Stimulated activated naive CD8-positive, alpha-beta T cell treated with anti-CD3 and anti-CD28 coated beads, Interleukin-15, amount 100 ng/mL, for 72 hours (primary cell): ENCODE data around the gene TCF12.
"Not testable (repeated sequence)": the region's sequence is repeated elsewhere in the genome, so short reads cannot be mapped to it uniquely, and the experiment has no call there.

Experiments used
- ATAC-seq: fragments of 150-1000 bp; cut with Tn5 transposase; 2 replicates; pipeline ENCODE4 v1.10.0; 2021; ENCODE audit warnings: mild to moderate bottlenecking, moderate library complexity
- DNase-seq, 2 donors: peaks; one replicate each; pipeline ENCODE4 v3.0.0; 2021 to 2022
- H3K27ac Mint-ChIP-seq, 2 donors: one replicate each; pipeline ENCODE4 v1.8.0; 2022; ENCODE audit warnings: mild to moderate bottlenecking in 2 of 2, mixed read lengths in 2 of 2, moderate library complexity in 2 of 2
- H3K27me3 Mint-ChIP-seq: one replicate; pipeline ENCODE4 v1.8.0; 2022; ENCODE audit warnings: mixed read lengths
- H3K4me1 Mint-ChIP-seq: one replicate; pipeline ENCODE4 v1.8.0; 2022; ENCODE audit warnings: mild to moderate bottlenecking, mixed read lengths
- H3K4me3 Mint-ChIP-seq, 2 donors: one replicate each; pipeline ENCODE4 v1.8.0; 2022; ENCODE audit warnings: mild to moderate bottlenecking in 2 of 2, mixed read lengths in 2 of 2, moderate library complexity in 1 of 2
- H3K9me3 Mint-ChIP-seq, 2 donors: one replicate each; pipeline ENCODE4 v1.8.0; 2022; ENCODE audit warnings: mixed read lengths in 2 of 2

The TCF12 gene

DNA sequence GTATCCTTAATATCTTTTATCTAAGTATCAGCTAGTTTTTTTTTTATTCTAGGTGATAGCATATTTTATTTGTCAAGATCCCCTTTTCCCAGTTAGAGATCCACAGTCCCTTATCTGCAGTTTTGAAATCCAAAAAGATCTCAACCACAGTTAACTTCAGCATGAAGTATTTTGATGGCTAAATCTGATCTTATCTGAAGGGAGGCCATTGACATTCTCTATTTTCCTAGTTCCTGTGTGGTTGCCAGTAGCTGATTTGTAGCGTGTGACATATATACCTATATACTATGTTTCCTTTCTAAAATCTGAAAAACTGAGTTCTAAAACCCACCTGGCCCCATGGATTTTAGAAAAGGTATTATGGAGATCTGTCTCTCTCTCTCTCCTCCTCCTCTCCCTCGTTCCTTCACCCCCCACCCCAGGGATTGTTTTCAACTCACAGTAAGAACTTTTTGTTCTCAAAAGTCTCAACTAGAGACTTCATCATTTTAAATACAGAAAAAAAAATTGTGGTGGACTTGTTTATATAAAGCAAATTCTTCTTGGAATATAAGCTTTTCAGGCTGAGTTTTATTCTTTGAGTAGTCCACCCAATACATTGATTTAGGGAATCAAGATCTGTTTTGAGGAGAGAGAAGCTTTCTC is 12.3 kb downstream of the TCF12 start:
- no peak overlapping the region for H3K27ac Mint-ChIP-seq
- no peaks in the 10 kb centered on the region for H3K27me3 Mint-ChIP-seq
- H3K9me3 Mint-ChIP-seq = peaks cover under 1 to 5% of the 10 kb centered on the region in 2 donors
- no peak for ATAC-seq
- peaks cover 68% of the 10 kb centered on the region for H3K4me1 Mint-ChIP-seq
- no peak overlapping the region for H3K4me3 Mint-ChIP-seq
- no peak for DNase-seq

DNA sequence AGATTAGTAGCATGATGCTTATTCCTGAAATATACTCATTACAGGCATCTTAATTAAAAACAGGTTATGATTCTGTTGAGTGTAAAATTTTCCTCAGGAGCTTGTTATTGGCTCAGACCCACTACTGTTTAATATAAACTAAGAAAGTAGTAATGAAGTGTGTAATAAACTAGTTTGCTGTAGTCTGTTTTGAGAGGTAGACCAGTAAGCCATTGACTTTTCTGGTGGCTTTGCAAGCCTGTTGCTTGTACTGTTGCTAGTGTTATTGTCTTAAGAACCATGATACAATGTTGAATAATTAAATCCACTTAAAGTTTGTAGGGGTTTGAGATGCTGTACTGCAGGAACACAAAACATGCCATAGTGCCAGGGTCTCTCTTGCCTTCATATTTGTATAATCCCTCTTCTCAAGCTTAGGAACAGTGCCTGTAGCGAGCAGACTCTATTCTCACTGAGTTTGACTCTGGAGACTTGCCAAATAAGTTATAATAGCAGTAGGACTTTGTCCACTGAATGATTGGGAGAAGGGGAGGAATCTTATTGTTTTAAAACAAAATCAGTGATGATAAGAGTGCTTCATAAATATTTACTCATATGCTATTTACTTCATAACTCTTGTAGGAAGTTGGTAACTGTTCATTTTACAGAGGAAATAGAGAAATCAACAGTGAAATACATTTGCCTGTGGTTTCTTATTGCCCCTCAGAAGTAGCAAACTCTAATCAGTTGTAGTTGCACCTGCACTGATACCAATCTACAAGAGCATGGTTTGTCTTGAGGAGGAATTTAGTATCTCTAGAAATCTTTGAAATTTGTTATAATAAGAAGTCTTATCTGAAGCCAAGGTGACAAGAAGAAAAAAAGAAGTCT is 13.4 kb downstream of the TCF12 start:
- ATAC-seq (no peak), DNase-seq (no peak)
- peaks cover 62% of the 10 kb centered on the region for H3K4me1 Mint-ChIP-seq
- H3K27me3 Mint-ChIP-seq = no peaks in the 10 kb centered on the region
- H3K4me3 Mint-ChIP-seq = no peak overlapping the region
- H3K27ac Mint-ChIP-seq = no peak overlapping the region
- H3K9me3 Mint-ChIP-seq = peaks cover 8 to 13% of the 10 kb centered on the region in 2 donors

DNA sequence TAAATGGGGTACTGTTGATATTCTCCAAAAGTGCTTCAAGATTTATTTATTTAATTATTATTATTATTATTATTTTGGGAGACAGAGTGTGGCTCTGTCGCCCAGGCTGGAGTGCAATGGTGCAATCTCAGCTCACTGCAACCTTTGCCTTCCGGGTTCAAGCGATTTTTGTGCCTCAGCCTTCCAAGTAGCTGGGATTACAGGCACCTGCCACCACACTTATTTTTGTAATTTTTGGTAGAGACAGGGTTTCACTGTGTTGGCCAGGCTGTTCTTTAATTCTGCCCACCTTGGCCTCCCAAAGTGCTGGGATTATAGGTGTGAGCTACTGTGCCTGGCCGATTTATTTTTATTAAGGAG is 14.0 kb downstream of the TCF12 start:
- DNase-seq, ATAC-seq, H3K27me3 Mint-ChIP-seq, H3K27ac Mint-ChIP-seq, H3K4me3 Mint-ChIP-seq: not testable (repeated sequence)
- Mint-ChIP-seq H3K9me3 (peaks cover 8 to 13% of the 10 kb centered on the region in 2 donors), H3K4me1 (peaks cover 62% of the 10 kb centered on the region)

DNA sequence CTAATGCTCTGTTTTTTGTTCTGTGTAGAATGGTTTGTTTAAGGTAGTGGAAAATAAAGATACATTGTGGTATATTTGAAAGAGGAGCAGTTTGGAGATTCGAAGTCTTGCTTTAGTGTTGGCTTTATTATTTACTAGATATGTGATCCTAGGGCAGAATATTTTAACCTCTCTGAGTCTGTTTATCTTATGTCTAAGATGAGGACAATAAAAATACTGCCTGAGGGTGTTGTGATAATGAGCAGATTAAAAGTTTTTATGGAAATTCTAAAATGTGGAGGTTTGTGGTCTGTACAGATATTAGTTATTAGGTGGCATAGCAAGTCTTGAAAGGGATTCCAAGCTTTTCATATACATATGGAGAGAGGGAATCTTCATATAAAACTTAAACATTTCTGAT is 15.0 kb downstream of the TCF12 start:
- Mint-ChIP-seq H3K9me3 (peaks cover 8 to 13% of the 10 kb centered on the region in 2 donors), H3K4me1 (peaks cover 65% of the 10 kb centered on the region), H3K27ac (peak overlapping the region in 1 of 2 donors; percentile 5), H3K4me3 (no peak overlapping the region), H3K27me3 (no peaks in the 10 kb centered on the region)
- ATAC-seq (no peak), DNase-seq (no peak)

DNA sequence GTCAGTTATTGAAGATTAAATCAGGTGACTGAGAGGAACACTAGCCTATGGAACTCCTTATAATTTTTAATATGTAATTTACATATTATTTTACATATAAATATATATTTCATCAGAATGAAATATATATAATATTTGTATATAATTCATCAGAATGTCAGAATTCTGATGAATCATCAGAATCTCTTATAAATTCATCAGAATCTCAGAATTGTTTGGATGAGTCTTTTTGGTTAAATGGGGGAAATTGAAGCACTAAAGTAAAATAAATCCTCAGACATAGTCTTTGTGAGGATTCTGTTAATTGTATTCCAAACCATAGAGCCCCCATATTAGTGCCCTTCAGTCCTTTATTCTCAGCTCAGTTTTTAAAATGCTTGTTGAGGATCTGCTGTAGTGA is 15.4 kb downstream of the TCF12 start:
- ATAC-seq = no peak
- H3K27ac Mint-ChIP-seq = no peak overlapping the region
- H3K4me3 Mint-ChIP-seq = no peak overlapping the region
- DNase-seq = no peak
- H3K4me1 Mint-ChIP-seq = peaks cover 69% of the 10 kb centered on the region
- H3K27me3 Mint-ChIP-seq = no peaks in the 10 kb centered on the region
- H3K9me3 Mint-ChIP-seq = peaks cover 8 to 13% of the 10 kb centered on the region in 2 donors

DNA sequence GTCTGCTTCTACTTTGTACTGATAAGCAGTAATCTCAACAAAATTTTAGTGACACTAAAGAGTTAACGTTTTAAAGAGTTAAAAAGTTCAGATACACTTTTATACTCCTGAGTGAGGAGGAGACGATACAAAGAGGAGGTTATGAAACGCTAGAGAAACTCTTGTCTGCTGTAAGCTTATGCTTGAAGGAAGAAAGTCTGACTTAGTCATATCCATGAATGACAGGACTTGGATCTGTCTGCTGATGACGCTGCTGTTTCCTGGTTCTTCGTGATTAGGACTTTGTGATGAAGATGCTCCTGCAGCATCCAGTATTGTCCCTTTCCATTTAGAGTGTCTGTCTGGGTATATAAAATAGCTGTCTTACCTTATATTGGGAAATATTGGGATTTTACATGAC is 15.8 kb downstream of the TCF12 start:
- H3K27ac Mint-ChIP-seq = no peak overlapping the region
- no peak for ATAC-seq

DNA sequence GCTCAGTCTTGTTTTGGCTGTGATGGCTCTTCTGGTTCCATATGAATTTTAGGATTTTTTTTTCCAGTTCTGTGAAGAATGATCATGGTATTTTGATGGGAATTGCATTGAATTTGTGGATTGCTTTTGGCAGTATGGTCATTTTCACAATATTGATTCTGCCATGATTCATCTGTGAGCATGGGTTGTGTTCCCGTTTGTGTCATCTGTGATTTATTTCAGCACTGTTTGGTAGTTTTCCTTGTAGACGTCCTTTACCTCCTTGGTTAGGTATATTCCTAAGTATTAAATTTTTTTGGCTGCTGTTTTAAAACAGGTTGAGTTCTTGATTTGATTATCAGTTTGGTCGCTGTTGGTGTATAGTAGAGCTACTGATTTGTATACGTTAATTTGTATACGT is 18.5 kb downstream of the TCF12 start:
- DNase-seq = no peak
- Mint-ChIP-seq H3K4me1 (peaks cover 65% of the 10 kb centered on the region), H3K9me3 (peaks cover 8 to 13% of the 10 kb centered on the region in 2 donors), H3K27me3 (no peaks in the 10 kb centered on the region), H3K27ac (no peak overlapping the region), H3K4me3 (no peak overlapping the region)
- no peak for ATAC-seq

More for the DNA sequence above, 15.8 kb downstream of the TCF12 start:
- Mint-ChIP-seq H3K9me3 (peaks cover 8 to 13% of the 10 kb centered on the region in 2 donors), H3K27me3 (no peaks in the 10 kb centered on the region), H3K4me1 (peaks cover 70% of the 10 kb centered on the region), H3K4me3 (no peak overlapping the region)
- no peak for DNase-seq

DNA sequence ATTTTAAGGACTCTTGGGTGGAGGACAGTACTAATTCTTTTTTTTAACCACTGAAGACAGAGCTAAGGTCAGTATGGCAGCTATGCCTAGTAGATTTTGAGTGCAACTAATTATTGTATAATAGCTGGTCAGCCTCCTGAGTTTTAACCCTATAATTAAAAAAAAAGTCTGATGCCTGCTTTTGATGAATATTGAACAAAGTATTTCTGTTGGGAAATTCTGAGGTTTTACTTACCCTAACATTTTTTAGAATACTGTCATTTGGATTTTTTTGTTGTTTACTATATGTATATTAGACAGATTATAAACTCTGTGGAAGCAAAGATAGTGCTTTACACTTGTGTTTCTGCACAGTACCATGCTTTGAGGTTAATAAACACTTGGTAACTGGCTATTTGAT is 20.8 kb downstream of the TCF12 start:
- H3K4me3 Mint-ChIP-seq = no peak overlapping the region
- peaks cover 8 to 13% of the 10 kb centered on the region in 2 donors for H3K9me3 Mint-ChIP-seq
- ATAC-seq (no peak), DNase-seq (no peak)
- no peak overlapping the region for H3K27ac Mint-ChIP-seq
- no peaks in the 10 kb centered on the region for H3K27me3 Mint-ChIP-seq
- H3K4me1 Mint-ChIP-seq = peaks cover 52% of the 10 kb centered on the region

DNA sequence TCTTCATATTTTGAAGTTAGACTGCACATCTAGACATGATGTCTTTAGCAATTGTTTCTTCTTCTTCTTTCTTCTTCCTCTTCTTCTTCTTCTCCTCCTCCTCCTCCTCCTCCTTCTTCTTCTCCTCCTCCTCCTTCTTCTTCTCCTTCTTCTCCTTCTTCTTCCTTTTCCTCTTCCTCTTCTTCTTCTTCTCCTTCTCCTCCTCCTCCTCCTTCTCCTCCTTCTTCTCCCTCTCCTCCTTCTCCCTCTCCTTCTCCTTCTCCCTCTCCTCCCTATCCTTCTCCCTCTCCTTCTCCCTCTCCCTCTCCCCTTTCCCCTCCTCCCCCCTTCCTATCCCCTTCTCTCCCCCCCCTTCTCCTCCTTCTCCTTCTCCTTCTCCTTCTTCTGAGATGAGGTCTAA is 21.9 kb downstream of the TCF12 start:
- no peak overlapping the region for H3K4me3 Mint-ChIP-seq
- peaks cover 46% of the 10 kb centered on the region for H3K4me1 Mint-ChIP-seq
- ATAC-seq (no peak), DNase-seq (no peak)
- peak overlapping the region in 1 of 2 donors; percentile 61 for H3K27ac Mint-ChIP-seq
- peaks cover 8 to 13% of the 10 kb centered on the region in 2 donors for H3K9me3 Mint-ChIP-seq
- H3K27me3 Mint-ChIP-seq = no peaks in the 10 kb centered on the region

DNA sequence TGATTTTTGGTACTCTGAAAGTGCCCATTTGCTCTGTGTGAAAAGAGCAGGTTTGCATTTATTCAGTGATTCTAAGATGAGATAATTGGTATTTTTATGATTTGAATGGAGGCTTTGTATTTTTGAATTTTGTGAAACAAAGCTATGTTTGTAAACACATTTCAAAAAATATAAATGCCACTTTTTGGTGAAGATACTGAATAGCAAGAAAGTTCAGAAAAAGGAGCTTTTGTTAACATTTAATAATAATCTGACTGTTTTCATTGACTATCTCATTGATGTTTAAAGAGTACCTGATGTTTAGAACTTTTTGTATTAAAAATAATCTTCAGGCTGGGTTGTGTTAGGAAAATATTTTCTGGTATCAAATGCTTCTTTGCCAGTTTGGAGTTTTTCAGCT is 23.7 kb downstream of the TCF12 start:
- no peaks in the 10 kb centered on the region for H3K27me3 Mint-ChIP-seq
- H3K9me3 Mint-ChIP-seq = peaks cover 8 to 17% of the 10 kb centered on the region in 2 donors
- H3K4me3 Mint-ChIP-seq = no peak overlapping the region
- ATAC-seq (no peak), DNase-seq (no peak)
- peaks cover 44% of the 10 kb centered on the region for H3K4me1 Mint-ChIP-seq
- no peak overlapping the region for H3K27ac Mint-ChIP-seq

DNA sequence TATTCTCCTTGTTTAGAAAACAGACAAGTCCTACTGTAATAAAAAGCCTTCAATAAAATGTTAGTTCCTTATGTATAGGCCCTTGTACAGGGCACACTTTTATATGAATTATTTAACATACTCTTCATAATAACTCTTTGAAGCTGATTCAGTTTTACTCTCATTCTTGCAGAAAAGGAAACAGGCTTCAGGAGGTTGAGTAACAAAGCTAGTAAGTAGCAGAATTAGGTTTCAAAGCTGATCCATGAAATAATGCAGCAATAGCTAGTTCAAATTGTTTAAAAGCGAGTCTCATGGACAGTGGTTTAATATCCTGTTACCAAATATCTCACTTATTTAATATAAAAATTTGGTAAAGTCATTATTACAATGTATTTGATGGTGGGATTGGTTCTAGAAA is 25.0 kb downstream of the TCF12 start:
- H3K4me3 Mint-ChIP-seq = no peak overlapping the region
- DNase-seq = no peak
- ATAC-seq = no peak
- no peak overlapping the region for H3K27ac Mint-ChIP-seq
- H3K27me3 Mint-ChIP-seq = no peaks in the 10 kb centered on the region
- peaks cover 8 to 17% of the 10 kb centered on the region in 2 donors for H3K9me3 Mint-ChIP-seq
- peaks cover 44% of the 10 kb centered on the region for H3K4me1 Mint-ChIP-seq

DNA sequence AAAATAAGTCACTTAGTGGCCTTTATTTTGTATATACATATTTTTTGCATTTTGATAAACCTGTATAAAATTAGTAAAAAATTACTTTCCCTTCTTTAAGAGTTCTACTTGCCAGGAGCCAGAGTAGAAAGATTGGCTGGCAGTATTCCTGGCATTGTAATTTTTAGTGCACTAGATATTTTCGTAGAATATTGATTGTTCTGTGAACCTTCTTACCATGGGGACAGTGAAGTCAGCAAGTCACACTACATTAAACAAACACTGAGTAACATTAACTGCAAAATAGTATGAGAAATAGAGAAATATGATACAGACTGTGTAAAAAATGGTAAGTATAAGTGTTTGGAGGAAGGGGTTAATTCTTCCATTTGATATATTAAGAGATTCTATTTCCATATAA is 26.0 kb downstream of the TCF12 start:
- DNase-seq = no peak
- Mint-ChIP-seq H3K9me3 (peaks cover 8 to 17% of the 10 kb centered on the region in 2 donors), H3K4me3 (no peak overlapping the region), H3K27me3 (no peaks in the 10 kb centered on the region), H3K27ac (no peak overlapping the region), H3K4me1 (peaks cover 37% of the 10 kb centered on the region)
- no peak for ATAC-seq

DNA sequence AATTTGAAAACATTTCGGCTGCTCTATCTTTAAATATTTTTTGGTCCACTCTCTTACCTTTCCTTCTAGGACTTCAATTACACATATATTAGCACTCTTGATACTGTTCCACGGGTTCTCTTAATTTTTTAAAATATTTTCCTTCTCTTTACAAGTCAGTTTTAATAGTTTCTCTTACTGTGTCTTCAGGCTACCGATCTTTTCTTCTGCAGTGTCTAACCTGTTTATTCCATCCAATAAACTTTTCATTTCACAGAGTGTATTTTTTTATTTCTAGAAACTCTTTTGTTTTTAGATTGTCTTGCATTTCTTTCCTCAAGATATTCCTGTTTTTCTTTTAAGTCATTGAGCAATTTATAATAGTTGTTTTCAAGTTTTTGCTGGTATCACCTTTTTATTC is 27.7 kb downstream of the TCF12 start:
- ATAC-seq (no peak), DNase-seq (no peak)
- no peak overlapping the region for H3K4me3 Mint-ChIP-seq
- peaks cover 24% of the 10 kb centered on the region for H3K4me1 Mint-ChIP-seq
- peaks cover 8 to 17% of the 10 kb centered on the region in 2 donors for H3K9me3 Mint-ChIP-seq
- H3K27ac Mint-ChIP-seq = no peak overlapping the region
- H3K27me3 Mint-ChIP-seq = no peaks in the 10 kb centered on the region

DNA sequence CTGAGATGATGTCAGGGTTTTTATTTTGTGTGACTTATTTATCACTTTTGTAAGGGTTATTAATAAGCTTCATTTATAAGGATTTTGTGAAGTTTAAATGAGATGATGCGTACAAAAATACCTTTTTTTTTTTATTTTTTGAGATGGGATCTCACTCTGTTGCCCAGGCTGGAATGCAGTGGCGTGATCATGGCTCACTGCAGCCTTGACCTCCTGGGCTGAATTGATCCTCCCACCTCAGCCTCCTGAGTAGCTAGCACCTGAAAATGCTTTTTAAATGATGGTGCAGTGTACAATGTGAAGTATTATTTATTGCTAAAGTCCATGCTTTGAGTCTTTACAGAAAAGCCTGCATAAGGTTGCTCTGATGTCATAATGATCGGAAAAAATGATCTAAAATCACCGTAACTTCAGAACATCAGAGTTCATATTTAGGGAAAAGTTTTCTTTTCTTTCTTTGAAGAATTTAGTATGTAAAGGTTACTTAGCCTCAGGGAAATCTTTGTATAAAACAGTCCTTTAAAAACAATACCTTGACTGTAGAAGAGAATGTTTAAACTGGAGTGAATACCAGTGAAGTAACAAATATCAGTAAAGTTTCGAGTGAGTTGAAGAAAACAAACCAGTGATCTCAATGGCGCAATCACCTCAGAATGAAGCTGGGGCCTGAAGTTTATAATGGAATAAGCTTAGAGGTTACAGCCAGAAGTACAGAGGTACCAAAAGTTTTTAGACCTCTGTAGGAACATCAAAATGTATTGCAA is 29.7 kb downstream of the TCF12 start:
- Mint-ChIP-seq H3K27me3 (no peaks in the 10 kb centered on the region), H3K27ac (no peak overlapping the region), H3K4me3 (no peak overlapping the region), H3K9me3 (peaks cover 8 to 17% of the 10 kb centered on the region in 2 donors), H3K4me1 (peaks cover 18% of the 10 kb centered on the region)
- DNase-seq (no peak), ATAC-seq (no peak)

DNA sequence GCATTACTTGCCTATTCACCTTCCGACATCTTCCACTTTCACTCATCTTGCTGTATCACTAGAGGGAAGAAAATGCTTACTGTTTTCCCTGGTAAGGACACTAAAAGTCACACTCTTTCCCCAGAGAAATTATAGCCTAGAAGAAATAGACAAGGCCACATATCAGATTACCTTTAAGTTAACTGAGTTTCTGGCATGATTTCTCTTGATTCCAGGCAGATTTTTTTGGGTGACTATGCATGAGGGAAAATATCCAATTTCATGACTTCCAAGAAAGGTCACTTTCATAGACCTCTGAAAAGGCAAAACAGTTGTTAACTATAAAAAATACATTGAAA is 30.3 kb downstream of the TCF12 start:
- DNase-seq (no peak), ATAC-seq (no peak)
- peaks cover 8 to 17% of the 10 kb centered on the region in 2 donors for H3K9me3 Mint-ChIP-seq
- H3K27ac Mint-ChIP-seq = no peak overlapping the region
- H3K27me3 Mint-ChIP-seq = no peaks in the 10 kb centered on the region
- no peak overlapping the region for H3K4me3 Mint-ChIP-seq
- H3K4me1 Mint-ChIP-seq = peaks cover 18% of the 10 kb centered on the region

DNA sequence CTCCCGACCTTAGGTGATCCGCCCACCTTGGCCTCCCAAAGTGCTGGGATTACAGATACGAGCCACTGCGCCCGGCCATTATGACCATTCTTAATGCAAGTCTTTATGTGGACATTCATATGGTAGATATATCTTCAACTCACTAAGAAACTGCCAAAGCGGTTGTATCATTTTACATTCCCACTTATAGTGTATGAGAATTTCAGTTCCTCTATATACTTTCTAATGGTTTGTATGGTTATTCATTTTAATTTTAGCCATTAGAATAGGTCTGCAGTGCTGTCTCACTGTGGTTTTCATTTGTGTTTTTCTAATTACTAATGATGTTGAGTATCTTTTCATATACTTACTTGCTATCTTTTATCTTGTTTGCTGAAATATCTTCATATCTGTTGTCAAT is 32.5 kb downstream of the TCF12 start:
- no peaks in the 10 kb centered on the region for H3K27me3 Mint-ChIP-seq
- H3K27ac Mint-ChIP-seq = peak overlapping the region in 1 of 2 donors; percentile 46
- H3K9me3 Mint-ChIP-seq = peaks cover 6 to 14% of the 10 kb centered on the region in 2 donors
- H3K4me1 Mint-ChIP-seq = peaks cover 18% of the 10 kb centered on the region
- DNase-seq (no peak), ATAC-seq (no peak)
- no peak overlapping the region for H3K4me3 Mint-ChIP-seq
